PC-9 (cell line): Measurements from ENCODE around the gene CHST2. TPM values are rescaled to one million over a fixed set of nuclear protein-coding genes. Genes with fewer than 3 reads are reported as not detected.

ENCODE experiments used
- BruUV-seq: library from RNA; stranded (reverse); fragments of 400-500 nt; replicated peaks from 2 replicates; lab custom pipeline; 2021; lab: Mats Ljungman, UMichigan
- CTCF ChIA-PET: fragments of 300-600 bp; sonication (Branson Sonifier 250); formaldehyde crosslinking; loops from one replicate; lab custom pipeline; 2022; ENCODE audit warnings: antibody characterized with exemption; lab: Charles Lee
- POLR2A ChIA-PET: fragments of 300-600 bp; sonication (Branson Sonifier 250); formaldehyde crosslinking; loops from one replicate; lab custom pipeline; 2022; ENCODE audit warnings: antibody characterized with exemption; ENCODE audit not compliant: unreplicated experiment; lab: Charles Lee
- DNase-seq, 2 experiments: peaks; one replicate each; pipeline versions ENCODE4 v3.0.0 to v3.0.0-alpha.2; 2015 to 2022; ENCODE audit warnings: mixed read lengths in 1 of 2
- H2AFZ ChIP-seq: fragments of 200-600 bp; sonication (generic); 2 replicates; pipeline ENCODE4 v1.8.1; 2017; ENCODE audit warnings: antibody characterized with exemption
- H3F3A ChIP-seq: fragments of 200-600 bp; sonication (generic); 2 replicates; pipeline ENCODE4 v1.8.1; 2017; ENCODE audit warnings: antibody characterized with exemption, mild to moderate bottlenecking, low read depth; ENCODE audit not compliant: insufficient read depth
- H3K27ac ChIP-seq: fragments of 200-600 bp; sonication (generic); 2 replicates; pipeline ENCODE4 v1.6.1; 2016; ENCODE audit warnings: mixed run types
- H3K27me3 ChIP-seq: fragments of 200-600 bp; sonication (generic); 2 replicates; pipeline ENCODE4 v1.6.1; 2016; ENCODE audit warnings: low read depth, mixed run types; ENCODE audit not compliant: insufficient read depth
- H3K36me3 ChIP-seq: fragments of 200-600 bp; sonication (generic); 2 replicates; pipeline ENCODE4 v1.6.1; 2016; ENCODE audit warnings: low read depth, mixed run types
- H3K4me1 ChIP-seq: fragments of 200-600 bp; sonication (generic); replicated peaks from 2 replicates; pipeline ENCODE4 v1.6.1; 2016; ENCODE audit warnings: mixed run types; ENCODE audit not compliant: insufficient read depth
- H3K4me2 ChIP-seq: fragments of 200-600 bp; sonication (generic); 2 replicates; pipeline ENCODE4 v1.6.1; 2017; ENCODE audit warnings: mixed run types
- H3K4me3 ChIP-seq: fragments of 200-600 bp; sonication (generic); 2 replicates; pipeline ENCODE4 v1.6.1; 2016; ENCODE audit warnings: mixed run types
- H3K79me2 ChIP-seq: fragments of 200-600 bp; sonication (generic); 2 replicates; pipeline ENCODE4 v1.6.1; 2017; ENCODE audit warnings: low read depth, mixed run types
- H3K9me2 ChIP-seq: fragments of 200-600 bp; sonication (generic); 2 replicates; pipeline ENCODE4 v1.8.1; 2017; ENCODE audit warnings: mild to moderate bottlenecking; ENCODE audit not compliant: insufficient read depth
- H3K9me3 ChIP-seq: fragments of 200-600 bp; sonication (generic); 2 replicates; pipeline ENCODE4 v1.8.1; 2016; ENCODE audit warnings: low read depth; ENCODE audit not compliant: insufficient read depth
- H4K20me1 ChIP-seq: fragments of 200-600 bp; sonication (generic); 2 replicates; pipeline ENCODE4 v1.8.1; 2017; ENCODE audit not compliant: insufficient read depth
- EZH2 ChIP-seq: fragments of 200-600 bp; sonication (generic); IDR thresholded peaks from 2 replicates; pipeline ENCODE4 v1.8.0; 2017; ENCODE audit warnings: antibody characterized with exemption, low read depth
- intact Hi-C: fragments of 100-400 bp; cut with micrococcal nuclease; formaldehyde crosslinking; loops from one replicate; pipeline ENCODE4 v1.10.0; 2022; ENCODE audit not compliant: unreplicated experiment
- total RNA-seq: library from RNA; stranded (reverse); gene quantifications from 2 replicates; pipeline ENCODE4 v1.2.3, GENCODE V29; 2021
- TF ChIP-seq, protein P1 (sequence below): fragments of 200-600 bp; sonication (generic); conservative IDR thresholded peaks from 2 replicates; pipeline ENCODE4 v1.6.1; 2017; ENCODE audit warnings: mixed run types, antibody characterized with exemption, mild to moderate bottlenecking, moderate library complexity

Gene CHST2
- total RNA-seq, 1 experiment from 2014 or later, result 0.15 TPM

DNA sequence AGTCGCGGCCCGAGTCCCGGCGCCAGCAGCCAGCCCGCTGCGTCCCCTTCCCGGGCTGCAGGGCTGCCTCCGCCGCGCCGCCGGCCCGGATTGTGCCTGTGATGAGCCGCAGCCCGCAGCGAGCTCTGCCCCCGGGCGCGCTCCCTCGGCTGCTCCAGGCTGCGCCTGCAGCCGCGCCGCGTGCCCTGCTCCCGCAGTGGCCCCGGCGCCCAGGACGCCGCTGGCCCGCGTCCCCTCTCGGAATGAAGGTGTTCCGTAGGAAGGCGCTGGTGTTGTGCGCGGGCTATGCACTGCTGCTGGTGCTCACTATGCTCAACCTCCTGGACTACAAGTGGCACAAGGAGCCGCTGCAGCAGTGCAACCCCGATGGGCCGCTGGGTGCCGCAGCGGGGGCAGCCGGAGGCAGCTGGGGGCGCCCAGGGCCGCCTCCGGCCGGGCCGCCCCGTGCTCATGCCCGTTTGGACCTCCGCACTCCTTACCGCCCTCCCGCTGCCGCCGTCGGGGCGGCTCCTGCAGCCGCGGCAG is 1.2 kb downstream of the CHST2 start:
- TF ChIP-seq EZH2, result no peak
- TF ChIP-seq, protein P1, sequence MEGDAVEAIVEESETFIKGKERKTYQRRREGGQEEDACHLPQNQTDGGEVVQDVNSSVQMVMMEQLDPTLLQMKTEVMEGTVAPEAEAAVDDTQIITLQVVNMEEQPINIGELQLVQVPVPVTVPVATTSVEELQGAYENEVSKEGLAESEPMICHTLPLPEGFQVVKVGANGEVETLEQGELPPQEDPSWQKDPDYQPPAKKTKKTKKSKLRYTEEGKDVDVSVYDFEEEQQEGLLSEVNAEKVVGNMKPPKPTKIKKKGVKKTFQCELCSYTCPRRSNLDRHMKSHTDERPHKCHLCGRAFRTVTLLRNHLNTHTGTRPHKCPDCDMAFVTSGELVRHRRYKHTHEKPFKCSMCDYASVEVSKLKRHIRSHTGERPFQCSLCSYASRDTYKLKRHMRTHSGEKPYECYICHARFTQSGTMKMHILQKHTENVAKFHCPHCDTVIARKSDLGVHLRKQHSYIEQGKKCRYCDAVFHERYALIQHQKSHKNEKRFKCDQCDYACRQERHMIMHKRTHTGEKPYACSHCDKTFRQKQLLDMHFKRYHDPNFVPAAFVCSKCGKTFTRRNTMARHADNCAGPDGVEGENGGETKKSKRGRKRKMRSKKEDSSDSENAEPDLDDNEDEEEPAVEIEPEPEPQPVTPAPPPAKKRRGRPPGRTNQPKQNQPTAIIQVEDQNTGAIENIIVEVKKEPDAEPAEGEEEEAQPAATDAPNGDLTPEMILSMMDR, result no peak
- CTCF ChIA-PET, result no interaction called here
- Histone ChIP-seq H3K4me2 (no peak overlapping the region), H3K36me3 (no peaks in the 10 kb centered on the region), H3K27me3 (no peaks in the 10 kb centered on the region), H2AFZ (no peak overlapping the region), H3K4me3 (no peak overlapping the region), H3K27ac (no peak overlapping the region), H3K9me2 (no peaks in the 10 kb centered on the region), H3K9me3 (no peaks in the 10 kb centered on the region), H3F3A (no peaks in the 10 kb centered on the region), H3K79me2 (no peaks in the 10 kb centered on the region), H3K4me1 (no peaks in the 10 kb centered on the region), H4K20me1 (no peaks in the 10 kb centered on the region)
- POLR2A ChIA-PET, result no interaction called here
- no peak for DNase-seq
- no TSS peak for BruUV-seq
- intact Hi-C loops, result no loop called here

DNA sequence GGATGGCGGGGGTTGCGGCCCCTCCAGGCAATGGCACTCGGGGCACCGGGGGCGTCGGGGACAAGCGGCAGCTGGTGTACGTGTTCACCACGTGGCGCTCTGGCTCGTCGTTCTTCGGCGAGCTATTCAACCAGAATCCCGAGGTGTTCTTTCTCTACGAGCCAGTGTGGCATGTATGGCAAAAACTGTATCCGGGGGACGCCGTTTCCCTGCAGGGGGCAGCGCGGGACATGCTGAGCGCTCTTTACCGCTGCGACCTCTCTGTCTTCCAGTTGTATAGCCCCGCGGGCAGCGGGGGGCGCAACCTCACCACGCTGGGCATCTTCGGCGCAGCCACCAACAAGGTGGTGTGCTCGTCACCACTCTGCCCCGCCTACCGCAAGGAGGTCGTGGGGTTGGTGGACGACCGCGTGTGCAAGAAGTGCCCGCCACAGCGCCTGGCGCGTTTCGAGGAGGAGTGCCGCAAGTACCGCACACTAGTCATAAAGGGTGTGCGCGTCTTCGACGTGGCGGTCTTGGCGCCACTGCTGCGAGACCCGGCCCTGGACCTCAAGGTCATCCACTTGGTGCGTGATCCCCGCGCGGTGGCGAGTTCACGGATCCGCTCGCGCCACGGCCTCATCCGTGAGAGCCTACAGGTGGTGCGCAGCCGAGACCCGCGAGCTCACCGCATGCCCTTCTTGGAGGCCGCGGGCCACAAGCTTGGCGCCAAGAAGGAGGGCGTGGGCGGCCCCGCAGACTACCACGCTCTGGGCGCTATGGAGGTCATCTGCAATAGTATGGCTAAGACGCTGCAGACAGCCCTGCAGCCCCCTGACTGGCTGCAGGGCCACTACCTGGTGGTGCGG is 1.9 kb downstream of the CHST2 start:
- Histone ChIP-seq H3K4me2 (no peak overlapping the region), H2AFZ (no peak overlapping the region), H3K27ac (no peak overlapping the region), H3K36me3 (no peaks in the 10 kb centered on the region), H3K9me2 (no peaks in the 10 kb centered on the region), H3K4me3 (no peak overlapping the region), H3K4me1 (no peaks in the 10 kb centered on the region), H3K79me2 (no peaks in the 10 kb centered on the region), H3K27me3 (no peaks in the 10 kb centered on the region), H3F3A (no peaks in the 10 kb centered on the region), H3K9me3 (no peaks in the 10 kb centered on the region), H4K20me1 (no peaks in the 10 kb centered on the region)
- ChIA-PET CTCF (no interaction called here), POLR2A (no interaction called here)
- intact Hi-C loops, result no loop called here
- DNase-seq, result no peak
- TF ChIP-seq, protein P1, result no peak
- TF ChIP-seq EZH2, result no peak
- BruUV-seq, result no TSS peak

DNA sequence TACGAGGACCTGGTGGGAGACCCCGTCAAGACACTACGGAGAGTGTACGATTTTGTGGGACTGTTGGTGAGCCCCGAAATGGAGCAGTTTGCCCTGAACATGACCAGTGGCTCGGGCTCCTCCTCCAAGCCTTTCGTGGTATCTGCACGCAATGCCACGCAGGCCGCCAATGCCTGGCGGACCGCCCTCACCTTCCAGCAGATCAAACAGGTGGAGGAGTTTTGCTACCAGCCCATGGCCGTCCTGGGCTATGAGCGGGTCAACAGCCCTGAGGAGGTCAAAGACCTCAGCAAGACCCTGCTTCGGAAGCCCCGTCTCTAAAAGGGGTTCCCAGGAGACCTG is 2.5 kb downstream of the CHST2 start:
- Histone ChIP-seq H3F3A (no peaks in the 10 kb centered on the region), H3K36me3 (no peaks in the 10 kb centered on the region), H3K4me1 (no peaks in the 10 kb centered on the region), H2AFZ (no peak overlapping the region), H3K9me2 (no peaks in the 10 kb centered on the region), H3K9me3 (no peaks in the 10 kb centered on the region), H4K20me1 (no peaks in the 10 kb centered on the region), H3K4me2 (no peak overlapping the region), H3K27me3 (no peaks in the 10 kb centered on the region), H3K79me2 (no peaks in the 10 kb centered on the region), H3K4me3 (no peak overlapping the region), H3K27ac (no peak overlapping the region)
- no TSS peak for BruUV-seq
- DNase-seq, result no peak
- CTCF ChIA-PET, result no interaction called here
- TF ChIP-seq, protein P1, result no peak
- no peak for TF ChIP-seq EZH2
- intact Hi-C loops, result no loop called here
- POLR2A ChIA-PET, result no interaction called here
